Fibroblast of lung (primary cell): ENCODE data around the gene MT1A.

Experiments used
- EZH2 ChIP-seq: IDR thresholded peaks from 2 replicates; pipeline ENCODE4 v1.5.1; 2012; ENCODE audit warnings: low read length, control low read depth, mild to moderate bottlenecking; ENCODE audit errors: missing control alignments
- TF ChIP-seq, protein P1 (sequence below), 2 donors: IDR thresholded peaks in 1 of 2; conservative IDR thresholded peaks in 1 of 2; 1 replicate in 1 of 2; 2 replicates in 1 of 2; pipeline ENCODE4 v1.5.1; 2011 to 2012; ENCODE audit warnings: low read length in 2 of 2, control low read depth in 1 of 2, inconsistent platforms in 1 of 2, low read depth in 1 of 2, mild to moderate bottlenecking in 1 of 2

- TF ChIP-seq, protein P1, sequence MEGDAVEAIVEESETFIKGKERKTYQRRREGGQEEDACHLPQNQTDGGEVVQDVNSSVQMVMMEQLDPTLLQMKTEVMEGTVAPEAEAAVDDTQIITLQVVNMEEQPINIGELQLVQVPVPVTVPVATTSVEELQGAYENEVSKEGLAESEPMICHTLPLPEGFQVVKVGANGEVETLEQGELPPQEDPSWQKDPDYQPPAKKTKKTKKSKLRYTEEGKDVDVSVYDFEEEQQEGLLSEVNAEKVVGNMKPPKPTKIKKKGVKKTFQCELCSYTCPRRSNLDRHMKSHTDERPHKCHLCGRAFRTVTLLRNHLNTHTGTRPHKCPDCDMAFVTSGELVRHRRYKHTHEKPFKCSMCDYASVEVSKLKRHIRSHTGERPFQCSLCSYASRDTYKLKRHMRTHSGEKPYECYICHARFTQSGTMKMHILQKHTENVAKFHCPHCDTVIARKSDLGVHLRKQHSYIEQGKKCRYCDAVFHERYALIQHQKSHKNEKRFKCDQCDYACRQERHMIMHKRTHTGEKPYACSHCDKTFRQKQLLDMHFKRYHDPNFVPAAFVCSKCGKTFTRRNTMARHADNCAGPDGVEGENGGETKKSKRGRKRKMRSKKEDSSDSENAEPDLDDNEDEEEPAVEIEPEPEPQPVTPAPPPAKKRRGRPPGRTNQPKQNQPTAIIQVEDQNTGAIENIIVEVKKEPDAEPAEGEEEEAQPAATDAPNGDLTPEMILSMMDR (conservative IDR thresholded peaks at IDR 0.05 in 1 of 2, IDR thresholded peaks at IDR 0.05 in 1 of 2; ENCODE audit: low read depth in 1 of 2, low read length in 2 of 2) = no peak
- no peak for TF ChIP-seq EZH2
These were observed 45.9 kb downstream of the MT1A start for GRCh38 chr16:56684256-56684925.
